NB4 (cell line): Measurements from ENCODE around the gene MEF2D.

Source experiments
- DNase-seq: peaks from one replicate; pipeline ENCODE4 v3.0.0; 2010; ENCODE audit warnings: low read depth
- H3K4me3 ChIP-seq: one replicate; pipeline ENCODE4 v1.5.1; 2011; ENCODE audit warnings: mild to moderate bottlenecking, low read depth, low read length, moderate library complexity
- MAX ChIP-seq: IDR thresholded peaks from 2 replicates; pipeline ENCODE4 v1.6.1; 2011; ENCODE audit warnings: low read depth, low read length
- MYC ChIP-seq: IDR thresholded peaks from 2 replicates; pipeline ENCODE4 v1.6.1; 2011; ENCODE audit warnings: low read depth, low read length
- POLR2A ChIP-seq: IDR thresholded peaks from 2 replicates; pipeline ENCODE4 v1.6.1; 2011; ENCODE audit warnings: mild to moderate bottlenecking; ENCODE audit not compliant: insufficient read length; ENCODE audit errors: extremely low read depth
- TF ChIP-seq, protein P1 (sequence below): IDR thresholded peaks from one replicate; pipeline ENCODE4 v1.5.1; 2012; ENCODE audit warnings: low read depth, low read length

MEF2D gene

GRCh38 chr1:156538711-156539440 is 38.3 kb upstream of the MEF2D start:
- no peak overlapping the region for H3K4me3 ChIP-seq
- no peak for DNase-seq
- TF ChIP-seq MAX (no peak), POLR2A (no peak), MYC (no peak)
- TF ChIP-seq, protein P1, sequence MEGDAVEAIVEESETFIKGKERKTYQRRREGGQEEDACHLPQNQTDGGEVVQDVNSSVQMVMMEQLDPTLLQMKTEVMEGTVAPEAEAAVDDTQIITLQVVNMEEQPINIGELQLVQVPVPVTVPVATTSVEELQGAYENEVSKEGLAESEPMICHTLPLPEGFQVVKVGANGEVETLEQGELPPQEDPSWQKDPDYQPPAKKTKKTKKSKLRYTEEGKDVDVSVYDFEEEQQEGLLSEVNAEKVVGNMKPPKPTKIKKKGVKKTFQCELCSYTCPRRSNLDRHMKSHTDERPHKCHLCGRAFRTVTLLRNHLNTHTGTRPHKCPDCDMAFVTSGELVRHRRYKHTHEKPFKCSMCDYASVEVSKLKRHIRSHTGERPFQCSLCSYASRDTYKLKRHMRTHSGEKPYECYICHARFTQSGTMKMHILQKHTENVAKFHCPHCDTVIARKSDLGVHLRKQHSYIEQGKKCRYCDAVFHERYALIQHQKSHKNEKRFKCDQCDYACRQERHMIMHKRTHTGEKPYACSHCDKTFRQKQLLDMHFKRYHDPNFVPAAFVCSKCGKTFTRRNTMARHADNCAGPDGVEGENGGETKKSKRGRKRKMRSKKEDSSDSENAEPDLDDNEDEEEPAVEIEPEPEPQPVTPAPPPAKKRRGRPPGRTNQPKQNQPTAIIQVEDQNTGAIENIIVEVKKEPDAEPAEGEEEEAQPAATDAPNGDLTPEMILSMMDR, result no peak

GRCh38 chr1:156537027-156537426 is 36.5 kb upstream of the MEF2D start:
- TF ChIP-seq MAX (no peak), POLR2A (no peak), MYC (no peak)
- TF ChIP-seq, protein P1, result no peak
- no peak overlapping the region for H3K4me3 ChIP-seq
- no peak for DNase-seq

GRCh38 chr1:156534424-156535060 is 34.0 kb upstream of the MEF2D start:
- TF ChIP-seq, protein P1, result no peak
- TF ChIP-seq POLR2A, result no peak
- no peak for TF ChIP-seq MAX
- no peak for TF ChIP-seq MYC
- DNase-seq, result no peak
- H3K4me3 ChIP-seq, result no peak overlapping the region

DNA sequence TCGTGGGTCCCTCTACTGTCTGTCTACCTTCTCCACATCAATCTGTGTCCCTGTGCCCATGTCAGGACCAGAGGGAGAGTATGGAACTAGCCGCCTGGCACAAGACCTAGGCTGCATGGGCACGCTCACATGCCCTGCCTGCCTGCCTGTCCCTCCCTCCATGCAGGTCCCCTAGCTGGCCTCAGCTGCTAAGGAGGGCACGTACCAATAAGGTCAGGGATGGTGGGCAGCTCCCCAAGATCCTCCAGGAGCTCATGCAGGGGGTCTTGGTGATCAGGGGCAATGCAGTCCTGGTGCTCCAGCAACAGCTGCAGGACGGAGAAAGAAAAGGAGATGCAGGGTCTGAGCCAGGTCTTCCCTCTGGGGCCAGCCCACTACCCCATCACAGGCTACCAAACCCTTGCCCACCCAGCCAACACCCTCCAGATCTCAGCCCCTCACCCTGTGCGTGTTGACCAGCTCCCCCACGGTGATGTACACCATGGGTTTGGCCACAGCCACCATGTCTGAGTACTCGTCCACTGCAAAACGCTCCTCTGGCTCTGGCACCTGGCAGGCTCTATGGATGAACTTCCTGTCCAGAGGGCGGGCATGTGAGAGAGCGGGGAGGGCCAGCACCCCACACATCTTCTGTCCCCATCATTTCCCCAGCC is 33.1 kb upstream of the MEF2D start:
- DNase-seq, result no peak
- no peak overlapping the region for H3K4me3 ChIP-seq
- TF ChIP-seq MAX (no peak), MYC (no peak), POLR2A (no peak)
- TF ChIP-seq, protein P1, result no peak

DNA sequence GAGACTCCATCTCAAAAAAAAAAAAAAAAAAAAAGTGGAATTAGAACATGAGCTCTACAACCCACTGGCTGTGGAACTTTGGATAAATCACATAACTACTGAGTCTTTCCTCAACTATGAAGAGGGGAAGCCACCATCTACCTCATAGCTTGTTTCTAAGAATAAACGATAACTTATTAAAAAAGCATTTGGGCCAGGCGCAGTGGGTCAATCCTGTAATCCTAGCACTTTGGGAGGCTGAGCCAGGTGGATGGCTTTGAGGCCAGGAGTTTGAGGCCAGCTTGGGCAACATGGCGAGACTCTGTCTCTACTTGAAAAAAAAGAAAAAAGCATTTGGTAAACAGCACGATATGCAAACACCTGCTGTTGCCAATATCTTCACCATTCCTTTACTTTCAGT is 31.8 kb upstream of the MEF2D start:
- DNase-seq, result no peak
- H3K4me3 ChIP-seq, result no peak overlapping the region
- TF ChIP-seq MAX, result no peak
- TF ChIP-seq MYC, result no peak
- TF ChIP-seq, protein P1, result no peak
- no peak for TF ChIP-seq POLR2A
